Gastrocnemius medialis (tissue), 4 donors: ENCODE measurements around the gene IFIT1.

Experiments used
- POLR2A ChIP-seq, 2 donors: fragments of 450-650 bp; IDR thresholded peaks; one replicate each; pipeline ENCODE4 v1.6.1; 2017; ENCODE audit warnings: antibody characterized with exemption in 2 of 2, mild to moderate bottlenecking in 2 of 2, moderate library complexity in 2 of 2
- TF ChIP-seq, protein P1 (sequence below), 5 experiments: fragments of 450-650 bp in 3 of 5; fragments of 200-600 bp in 2 of 5; sonication (generic) in 2 of 5; IDR thresholded peaks in 4 of 5; conservative IDR thresholded peaks in 1 of 5; 1 replicate in 4 of 5; 2 replicates in 1 of 5; pipeline ENCODE4 v1.5.1; 2016 to 2019; ENCODE audit warnings: antibody characterized with exemption in 5 of 5, mild to moderate bottlenecking in 3 of 5, moderate library complexity in 3 of 5

DNA sequence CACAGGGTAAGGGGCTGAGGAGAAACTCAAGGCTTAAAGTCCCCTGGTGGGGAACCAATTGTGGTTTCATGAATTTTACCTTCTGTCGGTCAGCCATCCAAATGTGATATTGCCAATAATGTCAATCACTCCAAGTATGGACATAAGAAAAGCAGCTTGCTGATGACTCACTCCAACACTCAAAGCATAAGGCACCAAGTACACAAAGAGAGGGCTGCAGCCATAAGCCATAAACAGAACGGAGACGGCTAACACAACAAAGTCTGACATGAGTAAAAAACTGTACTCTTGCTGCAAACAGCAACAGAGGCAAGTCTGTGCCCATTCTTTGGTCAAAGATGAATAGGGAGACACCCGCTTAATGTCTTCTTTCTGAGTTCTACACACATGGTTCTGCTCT, 46.1 kb downstream of the IFIT1 start:
- TF ChIP-seq POLR2A (IDR thresholded peaks at IDR 0.05), result no peak
- TF ChIP-seq, protein P1, sequence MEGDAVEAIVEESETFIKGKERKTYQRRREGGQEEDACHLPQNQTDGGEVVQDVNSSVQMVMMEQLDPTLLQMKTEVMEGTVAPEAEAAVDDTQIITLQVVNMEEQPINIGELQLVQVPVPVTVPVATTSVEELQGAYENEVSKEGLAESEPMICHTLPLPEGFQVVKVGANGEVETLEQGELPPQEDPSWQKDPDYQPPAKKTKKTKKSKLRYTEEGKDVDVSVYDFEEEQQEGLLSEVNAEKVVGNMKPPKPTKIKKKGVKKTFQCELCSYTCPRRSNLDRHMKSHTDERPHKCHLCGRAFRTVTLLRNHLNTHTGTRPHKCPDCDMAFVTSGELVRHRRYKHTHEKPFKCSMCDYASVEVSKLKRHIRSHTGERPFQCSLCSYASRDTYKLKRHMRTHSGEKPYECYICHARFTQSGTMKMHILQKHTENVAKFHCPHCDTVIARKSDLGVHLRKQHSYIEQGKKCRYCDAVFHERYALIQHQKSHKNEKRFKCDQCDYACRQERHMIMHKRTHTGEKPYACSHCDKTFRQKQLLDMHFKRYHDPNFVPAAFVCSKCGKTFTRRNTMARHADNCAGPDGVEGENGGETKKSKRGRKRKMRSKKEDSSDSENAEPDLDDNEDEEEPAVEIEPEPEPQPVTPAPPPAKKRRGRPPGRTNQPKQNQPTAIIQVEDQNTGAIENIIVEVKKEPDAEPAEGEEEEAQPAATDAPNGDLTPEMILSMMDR (IDR thresholded peaks at IDR 0.05 in 4 of 5, conservative IDR thresholded peaks at IDR 0.05 in 1 of 5), result no peak
